ENCODE measurements around the gene GFOD2.

Gene GFOD2

DNA sequence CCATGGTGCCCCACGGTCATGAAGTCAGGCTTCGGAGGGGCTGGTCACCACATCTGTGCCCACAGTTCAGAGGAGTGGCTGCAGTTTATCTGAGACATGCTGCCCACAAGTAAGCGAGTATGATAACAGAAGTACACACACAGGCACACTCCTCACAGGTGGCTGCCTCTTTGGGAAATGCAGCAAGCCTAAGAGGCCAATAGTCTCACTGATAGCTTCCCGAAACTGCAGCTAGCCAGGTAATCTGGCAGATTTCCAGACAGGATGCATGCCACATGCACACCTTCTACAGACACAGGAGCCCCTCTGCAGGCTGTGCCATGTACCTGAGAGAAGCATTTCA, 12.6 kb upstream of the GFOD2 start:
- no peak for DNase-seq

- DNase-seq, result no peak
These were observed 12.1 kb upstream of the GFOD2 start for GRCh38 chr16:67731071-67731752.

DNA sequence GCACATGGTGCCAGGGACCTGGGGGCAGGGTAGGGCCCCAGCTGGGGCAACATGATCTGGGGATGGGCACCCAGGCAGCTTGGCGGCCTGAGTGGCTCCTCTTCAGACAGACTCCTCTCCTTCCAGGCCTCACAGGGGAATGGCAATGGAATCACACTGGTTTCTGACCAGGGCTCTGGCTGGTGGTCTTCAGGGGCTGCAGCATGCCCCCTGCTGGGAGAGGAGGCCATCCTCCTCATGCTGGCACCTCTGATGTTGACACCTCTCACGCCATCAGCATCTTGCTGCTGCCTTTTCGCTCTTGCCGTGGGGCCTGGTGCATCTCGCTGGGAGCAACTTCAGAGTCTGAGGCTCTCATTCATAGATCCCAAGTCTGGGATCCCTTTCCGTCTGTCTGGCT, 11.2 kb upstream of the GFOD2 start:
- no peak for DNase-seq

GRCh38 chr16:67729636-67730248, 10.6 kb upstream of the GFOD2 start:
- no peak for DNase-seq

DNA sequence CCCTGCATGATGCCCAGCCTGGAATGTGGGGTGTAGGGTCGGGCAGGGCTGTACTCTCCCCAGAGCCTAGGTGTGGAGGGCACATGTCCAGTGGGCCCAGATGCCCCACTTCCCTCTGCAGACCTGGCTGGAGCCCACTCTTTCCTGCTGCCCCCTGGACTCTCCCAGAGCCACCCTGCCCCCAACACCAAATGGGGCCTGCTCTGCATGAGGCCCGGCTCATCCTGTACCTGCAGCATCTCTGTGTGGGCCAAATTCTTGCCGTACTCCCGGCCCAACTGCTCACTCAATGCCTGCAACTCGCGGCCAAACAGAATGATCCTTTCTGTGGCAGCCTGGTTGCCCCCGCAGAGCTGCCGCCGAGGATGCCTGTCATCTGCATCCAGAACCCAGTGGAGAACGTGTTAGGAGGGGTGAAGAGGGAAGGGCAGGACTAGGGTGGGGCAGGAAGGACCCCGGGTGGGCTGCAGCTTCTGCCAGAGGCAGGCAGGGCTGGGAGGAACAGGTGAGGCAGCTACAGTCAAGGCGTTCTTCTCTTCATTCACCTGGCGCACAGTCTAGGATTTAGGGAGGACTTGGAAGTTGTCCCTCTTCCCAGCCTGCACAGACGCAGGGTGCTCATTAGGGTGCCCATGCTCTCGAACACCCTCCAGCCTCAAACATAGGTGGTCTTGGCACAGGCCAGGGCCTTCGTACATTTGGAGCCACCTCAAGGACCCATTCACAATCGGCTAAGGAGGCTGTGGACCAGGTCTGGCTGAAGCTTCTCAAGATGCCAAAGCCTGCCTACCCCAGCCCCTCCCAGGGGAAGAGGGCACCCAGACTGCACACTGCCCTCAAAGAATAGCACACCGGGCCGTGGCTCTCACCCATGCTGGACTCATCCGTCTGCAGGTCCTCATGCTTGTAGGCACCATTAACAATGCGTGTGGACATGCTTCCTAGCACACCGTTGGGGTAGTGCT, 8.7 kb upstream of the GFOD2 start:
- DNase-seq, result no peak

DNA sequence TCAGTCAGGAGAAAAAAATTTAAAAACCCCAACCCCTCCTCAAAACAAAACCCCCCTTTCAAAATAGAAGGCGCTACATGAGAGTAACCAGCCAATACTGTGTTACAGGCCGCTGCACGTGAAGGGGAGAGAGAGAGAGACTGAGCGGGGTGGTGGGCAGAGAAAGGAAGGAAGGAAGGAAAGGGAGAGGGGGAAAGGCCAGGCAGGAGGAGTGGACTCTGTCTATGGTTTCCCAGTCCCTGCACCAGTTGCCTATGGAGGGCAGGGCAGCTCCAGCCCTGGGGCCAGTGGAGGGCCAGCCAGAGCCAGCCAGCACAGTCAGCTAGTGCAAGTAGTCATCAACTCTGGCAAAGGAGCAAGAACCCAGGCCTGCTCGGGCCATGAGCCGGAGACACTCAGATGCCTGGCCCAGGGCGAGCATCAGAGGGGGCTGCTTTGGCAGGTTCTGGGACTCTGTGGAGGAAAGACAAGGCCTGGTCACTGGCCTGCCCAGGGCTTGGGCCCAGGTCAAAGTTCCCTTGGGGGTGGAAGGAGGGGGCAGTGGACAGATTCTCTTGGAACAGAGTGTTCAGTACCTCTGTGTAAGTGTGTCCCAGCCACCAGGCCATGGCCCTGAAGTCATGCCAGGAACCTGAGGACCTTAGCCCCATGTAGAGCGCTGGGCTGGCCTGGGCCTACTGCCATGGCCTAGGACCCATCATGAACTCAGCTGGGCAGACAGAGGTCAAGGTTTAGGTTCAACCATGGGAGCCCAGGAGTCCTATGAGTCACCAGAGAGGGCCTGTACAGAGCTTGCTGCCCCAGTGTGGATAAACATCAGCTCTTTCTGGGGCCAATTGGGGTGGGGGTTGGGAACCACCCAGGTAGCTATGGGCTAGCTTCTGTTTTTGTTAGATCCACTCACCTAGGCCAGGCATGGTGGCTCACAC, 7.3 kb upstream of the GFOD2 start:
- no peak for DNase-seq

DNA sequence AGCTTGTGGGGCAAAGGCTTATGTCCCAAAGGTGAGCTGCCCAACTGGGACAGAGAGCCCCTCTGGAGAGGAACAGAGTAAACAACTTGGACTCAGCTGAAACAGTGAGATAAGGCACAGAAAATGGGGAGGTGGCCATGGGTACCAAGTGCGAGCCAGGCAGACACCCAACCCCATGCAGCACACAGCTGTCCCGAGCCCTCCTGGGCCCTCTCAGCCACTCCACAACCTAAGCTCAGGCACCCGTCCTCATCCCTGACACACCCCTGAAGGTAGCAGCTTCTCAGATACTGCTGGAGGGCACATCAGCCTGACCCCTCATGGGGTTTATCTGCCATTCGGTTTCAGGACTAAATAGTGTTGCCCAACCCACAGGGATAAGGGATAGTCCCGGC, 4.8 kb upstream of the GFOD2 start:
- no peak for DNase-seq

DNA sequence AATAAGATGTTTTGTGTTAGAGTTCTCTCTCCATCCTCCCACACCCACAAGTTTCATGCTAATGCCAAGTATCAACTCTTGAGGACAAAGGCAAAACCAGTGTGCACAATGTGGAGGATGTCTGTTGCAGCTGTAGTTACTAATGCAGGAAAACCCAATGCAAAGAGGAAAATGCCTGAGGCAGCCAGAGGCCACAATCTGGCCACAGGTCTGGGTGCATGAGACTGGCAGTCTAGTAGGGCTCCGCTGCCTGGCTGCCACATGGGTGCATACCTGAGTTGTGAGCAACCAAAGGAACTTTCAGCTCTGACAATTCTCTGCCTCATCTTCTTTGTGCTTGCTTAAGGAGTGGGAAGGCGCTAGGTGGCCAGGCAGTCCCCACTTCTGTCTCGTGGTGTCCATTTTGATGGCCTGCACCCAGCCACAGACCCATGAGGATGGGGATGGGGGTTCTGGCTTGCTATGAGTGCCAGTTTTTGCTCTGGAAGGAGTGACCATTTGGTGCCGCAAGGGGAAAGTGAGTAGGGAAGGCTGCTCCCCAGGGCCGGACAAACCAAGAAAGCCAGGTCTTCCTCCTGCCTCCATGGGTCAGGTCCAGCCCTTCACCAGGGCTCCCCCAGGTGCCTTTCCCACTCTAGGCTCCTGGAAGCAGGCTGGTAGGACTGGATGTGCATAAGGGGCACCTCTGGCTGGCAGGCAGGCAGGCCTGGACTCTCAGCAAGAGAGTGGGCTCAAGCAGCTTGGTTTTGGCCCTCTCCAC, 4.2 kb upstream of the GFOD2 start:
- peak; percentile 94 for DNase-seq

GRCh38 chr16:67720236-67720635, 1.1 kb upstream of the GFOD2 start:
- DNase-seq, result no peak

DNA sequence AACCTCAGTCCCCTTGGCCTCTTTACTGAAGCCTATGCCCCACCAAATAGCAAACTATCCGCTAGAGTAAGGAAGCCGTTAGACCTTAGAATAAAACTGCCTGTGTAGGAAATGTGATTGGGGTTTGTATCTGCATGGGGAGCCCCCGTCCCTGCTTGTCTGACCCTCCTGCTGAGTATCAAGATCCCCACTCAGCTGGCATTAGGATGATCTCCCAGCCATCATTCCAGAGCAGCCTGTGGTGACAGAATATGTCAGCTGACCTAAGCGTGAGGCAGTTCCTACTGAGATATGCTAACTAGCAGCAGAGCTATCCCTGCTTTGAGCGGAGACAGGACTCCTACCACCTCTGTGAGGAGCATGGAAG, 645 bp upstream of the GFOD2 start:
- peak; percentile 63 for DNase-seq

GRCh38 chr16:67718668-67719047, 458 bp downstream of the GFOD2 start:
- peak; percentile 12 for DNase-seq

DNA sequence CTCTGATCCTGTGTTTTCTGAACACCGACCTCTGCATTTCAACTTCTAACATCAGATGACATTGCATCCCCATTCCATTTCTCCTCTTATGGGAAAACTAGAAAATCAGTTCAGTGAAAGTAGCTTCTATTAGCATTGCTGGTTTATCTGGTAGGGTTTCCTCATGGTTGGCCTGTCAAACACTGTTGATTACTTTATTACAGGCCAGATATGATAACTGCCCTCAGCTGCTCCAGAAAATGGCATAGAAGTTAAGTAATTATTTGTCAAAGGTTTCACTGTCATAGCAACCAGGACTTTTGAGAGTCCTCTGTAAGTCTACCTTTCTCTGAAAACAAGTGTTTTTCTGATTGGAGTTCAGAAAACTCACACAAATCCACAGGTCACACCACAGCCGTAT, 3.0 kb downstream of the GFOD2 start:
- DNase-seq, result no peak

GRCh38 chr16:67714522-67714921, 4.6 kb downstream of the GFOD2 start:
- DNase-seq, result no peak

DNA sequence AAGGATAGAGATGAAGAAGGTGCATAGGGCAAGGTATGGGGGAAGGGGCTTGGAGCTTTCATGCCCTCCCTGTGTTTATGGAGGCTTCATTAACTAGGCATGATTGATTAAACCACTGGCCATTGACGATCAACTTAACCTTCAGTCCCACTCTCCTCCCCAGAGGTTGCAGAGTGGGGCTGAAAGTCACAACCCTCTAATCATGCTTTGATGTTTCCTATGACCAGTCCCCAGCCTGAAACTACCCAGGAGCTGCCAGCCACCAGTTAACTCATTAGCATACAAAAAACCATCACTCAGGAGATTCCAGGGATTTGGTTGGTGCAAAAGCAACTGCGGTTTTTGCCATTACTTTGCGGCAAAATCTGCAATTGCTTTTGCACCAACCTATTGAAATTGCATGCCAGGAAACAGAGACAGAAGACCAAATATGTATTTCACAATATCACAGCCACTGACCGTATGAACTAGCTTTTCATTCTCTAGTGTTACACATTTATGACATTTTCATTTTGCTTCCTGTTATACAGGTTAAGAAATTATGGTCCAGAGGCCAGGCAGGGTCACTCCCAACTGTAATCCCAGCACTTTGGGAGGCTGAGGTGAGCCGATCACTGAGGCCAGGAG, 5.4 kb downstream of the GFOD2 start:
- no peak for DNase-seq

DNA sequence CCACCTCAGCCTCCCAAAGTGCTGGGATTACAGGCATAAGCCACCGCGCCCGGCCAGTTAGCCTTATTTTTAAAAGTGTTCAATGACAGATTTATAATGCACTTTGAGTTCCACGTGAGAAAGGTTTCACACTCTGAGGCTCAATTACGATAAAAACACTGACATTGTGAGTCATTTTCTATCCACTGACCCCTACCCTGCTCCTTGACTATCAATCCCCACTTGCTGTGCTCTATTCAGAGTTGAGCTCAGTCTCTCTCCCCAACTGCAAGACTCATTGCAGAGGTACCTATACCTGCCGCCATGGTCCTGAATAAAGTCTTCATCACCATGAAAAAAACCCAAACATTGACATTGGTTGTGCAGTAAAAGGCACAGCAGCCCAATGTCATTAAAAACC, 8.5 kb downstream of the GFOD2 start:
- DNase-seq, result no peak

DNA sequence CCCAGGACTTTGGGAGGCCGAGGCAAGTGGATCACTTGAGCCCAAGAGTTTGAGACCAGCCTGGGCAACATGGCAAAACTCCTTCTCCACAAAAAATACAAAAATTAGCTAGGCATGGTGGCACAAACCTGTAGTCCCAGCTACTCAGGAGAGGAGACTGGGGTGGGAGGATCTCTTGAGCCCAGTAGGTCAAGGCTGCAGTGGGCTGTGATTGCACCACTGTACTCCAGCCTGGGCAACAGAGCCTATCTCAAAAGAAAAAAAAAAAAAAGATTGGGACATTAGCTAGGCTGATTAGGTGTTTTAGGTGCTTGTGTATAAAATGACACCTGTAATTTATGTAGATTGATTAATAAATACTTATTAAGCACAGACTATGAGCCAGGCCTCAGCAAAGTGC, 10.1 kb downstream of the GFOD2 start:
- no peak for DNase-seq

- DNase-seq, result peak; percentile 43
These were observed 10.7 kb downstream of the GFOD2 start for GRCh38 chr16:67708368-67708771.

GRCh38 chr16:67707790-67708189, 11.3 kb downstream of the GFOD2 start:
- DNase-seq, result no peak

GRCh38 chr16:67707210-67707609, 11.9 kb downstream of the GFOD2 start:
- no peak for DNase-seq

- no peak for DNase-seq
These were observed 15.0 kb downstream of the GFOD2 start for GRCh38 chr16:67704110-67704509.

DNA sequence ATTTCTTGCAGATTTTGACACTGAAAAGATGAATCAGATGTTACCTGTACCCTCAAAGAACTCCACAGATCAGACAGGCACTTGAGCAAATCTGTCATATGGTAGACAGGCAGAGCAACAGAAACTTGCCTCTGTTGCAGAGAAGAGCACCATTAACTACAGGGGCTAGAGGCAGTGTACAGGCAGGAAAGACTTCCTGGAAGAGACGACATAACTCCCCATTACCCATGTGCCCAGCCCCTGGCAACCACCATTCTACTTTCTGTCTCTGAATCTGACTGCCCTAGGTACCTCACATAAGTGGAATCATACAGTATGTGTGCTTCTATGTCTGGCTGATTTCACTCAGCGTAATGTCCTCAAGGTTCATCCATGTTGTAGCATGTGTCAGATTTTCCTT, 15.5 kb downstream of the GFOD2 start:
- no peak for DNase-seq

DNA sequence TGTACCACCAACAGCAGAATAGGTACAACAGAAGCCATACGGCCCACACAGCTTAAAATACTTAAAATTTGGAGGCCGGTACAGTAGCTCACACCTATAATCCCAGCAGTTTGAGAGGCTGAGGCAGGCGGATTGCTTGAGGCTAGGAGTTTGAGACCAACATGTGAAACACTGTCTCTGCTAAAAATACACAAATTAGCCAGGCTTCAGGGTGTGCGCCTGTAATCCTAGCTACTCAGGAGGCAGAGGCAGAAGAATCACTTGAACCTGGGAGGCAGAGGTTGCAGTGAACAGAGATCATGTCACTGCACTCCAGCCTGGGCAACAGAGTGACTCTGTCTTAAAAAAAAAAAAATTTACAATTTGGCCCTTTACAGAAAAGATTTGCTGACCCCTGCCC, 17.0 kb downstream of the GFOD2 start:
- DNase-seq, result no peak

All from EL (cell line).